ENCODE data around the gene ADAMTS18. TPM values are rescaled to one million over a fixed set of nuclear protein-coding genes. Genes with fewer than 3 reads are reported as not detected.

ADAMTS18 gene
- total and polyA plus RNA-seq, 2 donors (not counting 3 experiments of a cell fraction or from before 2014, with no cell fraction given), result 18.4 to 27.5 TPM

DNA sequence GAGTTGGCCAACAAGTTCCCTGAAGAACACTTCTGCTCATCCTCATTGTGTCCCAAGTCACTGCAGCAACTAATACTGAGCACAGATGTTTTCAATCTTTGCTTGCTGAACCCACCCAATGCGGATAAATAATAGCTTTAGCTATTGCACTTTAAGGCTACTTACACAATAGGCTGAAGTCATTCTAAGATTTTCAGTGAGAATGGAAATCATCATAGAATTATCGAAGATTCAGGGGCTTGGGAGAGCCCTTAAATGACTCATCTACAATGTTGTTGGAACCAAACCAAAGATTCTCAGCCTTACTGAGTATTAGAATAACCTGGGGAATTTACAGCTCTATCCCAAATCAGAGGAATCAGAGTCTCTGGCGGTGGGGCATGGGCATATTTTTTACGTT is 184.4 kb downstream of the ADAMTS18 start:
- H3K4me1 ChIP-seq (ENCODE audit: control insufficient read depth, extremely low read depth, insufficient read depth, low read length), result no peaks in the 10 kb centered on the region
- ChIA-PET CTCF (interaction anchor here (1.0 to 1.4 kb wide), 2 partner anchors 27 kb away, joined by 3 to 5 read pairs; no protein-coding TSS in a partner anchor), POLR2A (no interaction called here)
- H3K9me3 ChIP-seq (replicated peaks; ENCODE audit: control insufficient read depth, insufficient read depth, low read length), result no peaks in the 10 kb centered on the region
- H3K4me3 ChIP-seq (replicated peaks in 1 of 3; ENCODE audit: insufficient read depth in 1 of 3, low read depth in 1 of 3, low read length in 3 of 3), result no peak overlapping the region
- H3K36me3 ChIP-seq (ENCODE audit: control insufficient read depth in 2 of 2, extremely low read depth in 1 of 2, insufficient read depth in 2 of 2, low read length in 2 of 2), result no peaks in the 10 kb centered on the region
- dilution Hi-C loops (cut with MboI; ENCODE audit: extremely low pct_ligation_motif_present, low sequenced_read_pairs), result no loop called here
- H3K27ac ChIP-seq (ENCODE audit: insufficient read depth, low read depth, low read length), result no peak overlapping the region
- no peak overlapping the region for H3K4me2 ChIP-seq (ENCODE audit: insufficient read depth, low read length)
- intact Hi-C loops (cut with micrococcal nuclease), result no loop called here
- DNase-seq (ENCODE audit: low read depth, low spot score), result no peak
- TF ChIP-seq, protein P1, sequence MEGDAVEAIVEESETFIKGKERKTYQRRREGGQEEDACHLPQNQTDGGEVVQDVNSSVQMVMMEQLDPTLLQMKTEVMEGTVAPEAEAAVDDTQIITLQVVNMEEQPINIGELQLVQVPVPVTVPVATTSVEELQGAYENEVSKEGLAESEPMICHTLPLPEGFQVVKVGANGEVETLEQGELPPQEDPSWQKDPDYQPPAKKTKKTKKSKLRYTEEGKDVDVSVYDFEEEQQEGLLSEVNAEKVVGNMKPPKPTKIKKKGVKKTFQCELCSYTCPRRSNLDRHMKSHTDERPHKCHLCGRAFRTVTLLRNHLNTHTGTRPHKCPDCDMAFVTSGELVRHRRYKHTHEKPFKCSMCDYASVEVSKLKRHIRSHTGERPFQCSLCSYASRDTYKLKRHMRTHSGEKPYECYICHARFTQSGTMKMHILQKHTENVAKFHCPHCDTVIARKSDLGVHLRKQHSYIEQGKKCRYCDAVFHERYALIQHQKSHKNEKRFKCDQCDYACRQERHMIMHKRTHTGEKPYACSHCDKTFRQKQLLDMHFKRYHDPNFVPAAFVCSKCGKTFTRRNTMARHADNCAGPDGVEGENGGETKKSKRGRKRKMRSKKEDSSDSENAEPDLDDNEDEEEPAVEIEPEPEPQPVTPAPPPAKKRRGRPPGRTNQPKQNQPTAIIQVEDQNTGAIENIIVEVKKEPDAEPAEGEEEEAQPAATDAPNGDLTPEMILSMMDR (IDR thresholded peaks at IDR 0.05; ENCODE audit: extremely low read depth in 1 of 2, insufficient read depth in 1 of 2, low read depth in 1 of 2, low read length in 2 of 2), result no peak
- peak; percentile 12 for TF ChIP-seq FOS (IDR thresholded peaks at IDR 0.05; ENCODE audit: borderline replicate concordance, insufficient read depth, low read length)
- no peaks in the 10 kb centered on the region for H4K20me1 ChIP-seq (replicated peaks; ENCODE audit: control insufficient read depth, extremely low read depth, insufficient read depth, low read length)
- H3K9ac ChIP-seq (replicated peaks; ENCODE audit: extremely low read depth, insufficient read depth, low read length), result no peak overlapping the region
- no TSS peak for BruUV-seq (replicated peaks)
- no peaks in the 10 kb centered on the region for H3K9me1 ChIP-seq (replicated peaks; ENCODE audit: control insufficient read depth, extremely low read depth, insufficient read depth, low read length)
- no peaks in the 10 kb centered on the region for H3K79me2 ChIP-seq (ENCODE audit: control insufficient read depth, insufficient read depth, low read length)
- no peak for FAIRE-seq
- no peaks in the 10 kb centered on the region for H3K27me3 ChIP-seq (ENCODE audit: control insufficient read depth in 2 of 2, insufficient read depth in 2 of 2, low read length in 2 of 2)
- no peak overlapping the region for H2AFZ ChIP-seq (ENCODE audit: low read depth, low read length)

DNA sequence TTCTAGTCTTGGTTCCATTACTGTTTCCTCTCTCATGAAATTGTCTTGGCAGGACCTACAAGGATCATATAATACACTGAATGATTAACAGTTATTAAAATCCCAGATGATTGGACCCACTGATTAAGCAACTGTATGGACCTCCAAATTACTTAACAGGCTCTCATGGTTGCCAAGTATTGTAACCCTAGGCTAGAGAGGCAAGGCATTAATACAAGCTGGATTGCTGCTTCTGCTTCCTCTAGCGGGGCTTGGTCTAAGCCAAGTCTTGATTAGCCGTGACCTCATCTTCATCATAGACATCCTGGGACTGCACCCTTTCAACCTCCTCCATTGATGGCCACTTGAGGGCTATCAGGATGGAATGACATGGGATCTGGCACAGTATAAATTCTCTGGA is 188.7 kb downstream of the ADAMTS18 start:
- H3K27ac ChIP-seq (ENCODE audit: insufficient read depth, low read depth, low read length), result no peak overlapping the region
- intact Hi-C loops (cut with micrococcal nuclease), result no loop called here
- no peak for TF ChIP-seq MYC (IDR thresholded peaks at IDR 0.05; ENCODE audit: low read depth, low read length)
- TF ChIP-seq, protein P1 (IDR thresholded peaks at IDR 0.05; ENCODE audit: extremely low read depth in 1 of 2, insufficient read depth in 1 of 2, low read depth in 1 of 2, low read length in 2 of 2), result no peak
- TF ChIP-seq FOS (IDR thresholded peaks at IDR 0.05; ENCODE audit: borderline replicate concordance, insufficient read depth, low read length), result no peak
- TF ChIP-seq POLR2AphosphoS5 (IDR thresholded peaks at IDR 0.05; ENCODE audit: insufficient read depth, low read depth, low read length), result no peak
- TF ChIP-seq POLR2A (IDR thresholded peaks at IDR 0.05; ENCODE audit: low read depth, low read length), result no peak
- TF ChIP-seq, protein P2, sequence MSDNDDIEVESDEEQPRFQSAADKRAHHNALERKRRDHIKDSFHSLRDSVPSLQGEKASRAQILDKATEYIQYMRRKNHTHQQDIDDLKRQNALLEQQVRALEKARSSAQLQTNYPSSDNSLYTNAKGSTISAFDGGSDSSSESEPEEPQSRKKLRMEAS (IDR thresholded peaks at IDR 0.05; ENCODE audit: insufficient read depth, insufficient read length), result no peak
- TF ChIP-seq GATA2 (IDR thresholded peaks at IDR 0.05; ENCODE audit: insufficient read depth, insufficient read length, low read depth, low read length), result no peak
- no peak for TF ChIP-seq EZH2 (IDR thresholded peaks at IDR 0.05; ENCODE audit: borderline replicate concordance, low read depth, low read length, severe bottlenecking)
- no peak for TF ChIP-seq JUN (IDR thresholded peaks at IDR 0.05; ENCODE audit: borderline replicate concordance, insufficient read depth, insufficient read length, low read depth)
- CTCF ChIA-PET, result interaction anchor here (0.6 to 1.5 kb wide), 2 partner anchors 10 to 337 kb away, joined by 4 to 5 read pairs; no protein-coding TSS in a partner anchor
- H2AFZ ChIP-seq (ENCODE audit: low read depth, low read length), result no peak overlapping the region
- no peaks in the 10 kb centered on the region for H3K9me3 ChIP-seq (replicated peaks; ENCODE audit: control insufficient read depth, insufficient read depth, low read length)
- no peak overlapping the region for H3K9ac ChIP-seq (replicated peaks; ENCODE audit: extremely low read depth, insufficient read depth, low read length)
- H3K4me3 ChIP-seq (replicated peaks in 1 of 3; ENCODE audit: insufficient read depth in 1 of 3, low read depth in 1 of 3, low read length in 3 of 3), result no peak overlapping the region
- H3K36me3 ChIP-seq (ENCODE audit: control insufficient read depth in 2 of 2, extremely low read depth in 1 of 2, insufficient read depth in 2 of 2, low read length in 2 of 2), result no peaks in the 10 kb centered on the region
- H3K79me2 ChIP-seq (ENCODE audit: control insufficient read depth, insufficient read depth, low read length), result no peaks in the 10 kb centered on the region
- H3K4me1 ChIP-seq (ENCODE audit: control insufficient read depth, extremely low read depth, insufficient read depth, low read length), result no peaks in the 10 kb centered on the region
- FAIRE-seq (no peak), DNase-seq (ENCODE audit: low read depth, low spot score) (no peak)
- no peaks in the 10 kb centered on the region for H3K9me1 ChIP-seq (replicated peaks; ENCODE audit: control insufficient read depth, extremely low read depth, insufficient read depth, low read length)
- BruUV-seq (replicated peaks), result no TSS peak
- dilution Hi-C loops (cut with MboI; ENCODE audit: extremely low pct_ligation_motif_present, low sequenced_read_pairs), result loop anchor here (25.0 kb wide), 1 partner anchor 341 kb away; no protein-coding TSS in a partner anchor
- no peaks in the 10 kb centered on the region for H4K20me1 ChIP-seq (replicated peaks; ENCODE audit: control insufficient read depth, extremely low read depth, insufficient read depth, low read length)
- no peaks in the 10 kb centered on the region for H3K27me3 ChIP-seq (ENCODE audit: control insufficient read depth in 2 of 2, insufficient read depth in 2 of 2, low read length in 2 of 2)
- POLR2A ChIA-PET, result no interaction called here
- H3K4me2 ChIP-seq (ENCODE audit: insufficient read depth, low read length), result no peak overlapping the region
